Measurements from ENCODE around the gene MGA. TPM values are rescaled to one million over a fixed set of nuclear protein-coding genes. Genes with fewer than 3 reads are reported as not detected.
"Not testable (repeated sequence)": the region's sequence is repeated elsewhere in the genome, so short reads cannot be mapped to it uniquely, and the experiment has no call there.

Gene MGA
- total and polyA plus RNA-seq, 2 experiments from 2014 or later: 23.2 to 48.8 TPM

DNA sequence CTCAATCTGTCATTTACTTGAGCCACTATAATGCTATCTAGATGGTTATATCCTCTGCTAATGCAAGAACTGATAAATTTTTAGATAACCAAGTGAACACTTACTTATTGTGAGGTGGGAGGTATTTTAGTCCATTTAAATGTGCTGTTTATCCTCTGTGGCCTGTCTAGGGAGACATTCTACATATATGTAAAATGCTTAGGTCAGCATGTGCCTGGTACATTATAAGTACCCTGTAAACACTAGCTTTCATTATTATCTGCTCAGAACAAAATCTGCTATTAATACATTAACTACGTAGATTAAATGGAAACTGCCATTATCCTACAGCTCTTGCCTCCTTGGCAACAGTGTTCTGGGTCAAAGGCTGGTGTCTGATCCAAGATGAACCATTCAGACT lies 72.3 kb downstream of the MGA start:
- no peak overlapping the region for H3K27ac ChIP-seq
- no peaks in the 10 kb centered on the region for H3K9me3 ChIP-seq (ENCODE audit: low read depth)
- DNase-seq (ENCODE audit: low read depth in 1 of 2, low spot score in 1 of 2): no peak
- no peaks in the 10 kb centered on the region for H3K27me3 ChIP-seq
- no peak for TF ChIP-seq CTCF (IDR thresholded peaks at IDR 0.05; ENCODE audit: low read depth, low read length)
- no peak overlapping the region for H3K4me3 ChIP-seq
- no peaks in the 10 kb centered on the region for H3K4me1 ChIP-seq (ENCODE audit: low read depth)
- H3K36me3 ChIP-seq: peaks cover 55% of the 10 kb centered on the region

DNA sequence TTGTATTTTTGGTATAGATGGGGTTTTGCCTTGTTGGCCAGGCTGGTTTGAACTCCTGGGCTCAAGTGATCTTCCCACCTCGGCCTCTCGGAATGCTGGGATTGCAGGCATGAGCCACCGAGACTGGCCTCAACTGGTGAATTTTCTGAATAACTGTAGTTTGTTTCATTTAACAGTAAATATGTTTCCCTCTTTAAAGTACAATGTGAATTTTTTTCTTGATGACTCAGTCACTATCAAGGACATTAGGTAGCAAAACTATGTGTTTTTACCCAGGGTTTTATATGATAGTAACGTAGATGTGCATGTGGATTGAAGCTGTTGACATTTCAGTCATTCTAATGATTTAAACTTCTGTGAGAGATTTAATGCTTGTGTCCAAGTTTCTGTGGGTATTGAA lies 73.9 kb downstream of the MGA start:
- DNase-seq (ENCODE audit: low read depth in 1 of 2, low spot score in 1 of 2): no peak
- H3K4me1 ChIP-seq (ENCODE audit: low read depth): no peaks in the 10 kb centered on the region
- no peak for TF ChIP-seq CTCF (IDR thresholded peaks at IDR 0.05; ENCODE audit: low read depth, low read length)
- H3K9me3 ChIP-seq (ENCODE audit: low read depth): no peaks in the 10 kb centered on the region
- H3K27ac ChIP-seq: no peak overlapping the region
- peaks cover 63% of the 10 kb centered on the region for H3K36me3 ChIP-seq
- H3K4me3 ChIP-seq: no peak overlapping the region
- H3K27me3 ChIP-seq: no peaks in the 10 kb centered on the region

DNA sequence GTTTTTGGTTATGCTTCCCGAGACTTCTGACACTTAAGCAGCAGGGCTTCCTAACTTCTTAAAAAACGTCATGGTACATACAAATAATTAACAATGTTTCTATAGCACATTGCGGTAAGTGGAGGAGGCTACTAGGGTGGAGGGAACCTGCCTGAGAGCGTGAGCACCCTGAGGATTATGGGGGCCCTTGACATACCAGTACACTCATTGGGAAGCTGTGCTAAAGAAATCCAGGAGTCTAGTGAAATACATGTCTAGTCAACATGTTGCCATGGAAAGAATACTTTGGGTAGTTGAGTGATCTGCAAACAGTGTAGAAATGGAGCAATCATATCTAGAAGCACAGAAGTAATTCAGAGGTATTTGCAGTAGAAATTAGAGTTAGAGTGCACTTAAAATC lies 74.8 kb downstream of the MGA start:
- H3K36me3 ChIP-seq: peaks cover 58% of the 10 kb centered on the region
- DNase-seq (ENCODE audit: low read depth in 1 of 2, low spot score in 1 of 2): no peak
- no peak for TF ChIP-seq CTCF (IDR thresholded peaks at IDR 0.05; ENCODE audit: low read depth, low read length)
- no peaks in the 10 kb centered on the region for H3K27me3 ChIP-seq
- H3K27ac ChIP-seq: no peak overlapping the region
- H3K4me3 ChIP-seq: no peak overlapping the region
- no peaks in the 10 kb centered on the region for H3K4me1 ChIP-seq (ENCODE audit: low read depth)
- H3K9me3 ChIP-seq (ENCODE audit: low read depth): no peaks in the 10 kb centered on the region

DNA sequence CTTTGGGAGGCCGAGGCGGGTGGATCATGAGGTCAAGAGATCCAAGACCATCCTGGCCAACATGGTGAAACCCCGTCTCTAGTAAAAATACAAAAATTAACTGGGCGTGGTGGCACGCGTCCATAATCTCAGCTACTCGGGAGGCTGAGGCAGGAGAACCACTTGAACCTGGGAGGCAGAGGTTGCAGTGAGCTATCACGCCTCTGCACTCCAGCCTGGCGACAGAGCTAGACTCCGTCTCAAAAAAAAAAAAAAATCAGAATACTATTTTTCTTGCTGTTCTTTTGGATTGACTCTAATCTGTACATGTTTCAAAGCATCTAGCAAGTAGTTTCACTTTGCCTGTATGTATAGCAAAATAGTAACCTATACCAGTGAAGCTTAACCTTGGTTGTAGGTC lies 75.3 kb downstream of the MGA start:
- not testable (repeated sequence) for H3K9me3 ChIP-seq (ENCODE audit: low read depth); H3K4me3 ChIP-seq; DNase-seq (ENCODE audit: low read depth in 1 of 2, low spot score in 1 of 2); H3K27me3 ChIP-seq; H3K4me1 ChIP-seq (ENCODE audit: low read depth); H3K27ac ChIP-seq
- H3K36me3 ChIP-seq: peaks cover 56% of the 10 kb centered on the region

DNA sequence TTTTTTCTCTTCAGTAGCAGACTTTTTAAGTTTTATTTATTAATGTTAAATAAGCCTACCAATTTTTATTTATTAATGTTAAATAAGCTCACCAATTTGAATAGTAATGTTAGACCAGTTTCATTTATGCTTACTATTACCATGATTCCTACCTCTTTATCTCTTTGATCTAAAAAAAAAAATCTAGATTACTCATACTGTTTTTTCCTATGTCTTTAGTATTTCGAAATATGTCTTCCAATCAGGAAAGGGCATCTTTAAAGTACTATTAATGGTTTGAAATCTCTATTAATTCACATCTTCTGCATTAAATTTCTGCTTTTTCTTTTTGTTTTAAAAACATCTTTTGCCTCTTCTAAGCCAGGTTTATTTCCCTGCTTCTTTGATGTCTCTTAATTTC lies 86.6 kb downstream of the MGA start:
- no peak overlapping the region for H3K4me3 ChIP-seq
- no peak for DNase-seq (ENCODE audit: low read depth in 1 of 2, low spot score in 1 of 2)
- no peaks in the 10 kb centered on the region for H3K27me3 ChIP-seq
- H3K9me3 ChIP-seq (ENCODE audit: low read depth): no peaks in the 10 kb centered on the region
- peaks cover 19% of the 10 kb centered on the region for H3K36me3 ChIP-seq
- H3K4me1 ChIP-seq (ENCODE audit: low read depth): no peaks in the 10 kb centered on the region
- no peak overlapping the region for H3K27ac ChIP-seq
- no peak for TF ChIP-seq CTCF (IDR thresholded peaks at IDR 0.05; ENCODE audit: low read depth, low read length)

DNA sequence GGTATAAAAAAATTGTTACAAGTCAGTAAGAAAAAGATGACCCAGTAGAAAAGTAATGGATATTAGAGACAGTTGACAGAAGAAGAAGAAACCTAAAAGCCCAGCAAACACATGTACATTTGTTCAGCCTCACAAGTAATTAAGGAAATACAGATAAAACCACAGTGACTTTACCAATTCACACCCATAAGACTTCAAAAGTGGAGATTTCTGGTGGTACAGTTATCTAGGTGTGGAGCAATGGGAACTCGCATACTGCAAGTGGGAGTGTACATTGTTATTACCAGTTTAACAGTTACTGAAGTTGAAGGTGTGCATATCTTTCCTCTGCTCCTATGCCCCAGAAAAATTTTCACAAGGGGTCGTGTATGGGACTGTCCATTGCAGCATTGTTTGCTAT lies 96.0 kb downstream of the MGA start:
- no peak for DNase-seq (ENCODE audit: low read depth in 1 of 2, low spot score in 1 of 2)
- Histone ChIP-seq H3K36me3 (peaks cover 28% of the 10 kb centered on the region), H3K27ac (no peak overlapping the region), H3K4me3 (no peak overlapping the region), H3K9me3 (ENCODE audit: low read depth) (no peaks in the 10 kb centered on the region), H3K27me3 (no peaks in the 10 kb centered on the region), H3K4me1 (ENCODE audit: low read depth) (no peaks in the 10 kb centered on the region)
- no peak for TF ChIP-seq CTCF (IDR thresholded peaks at IDR 0.05; ENCODE audit: low read depth, low read length)

Data from cardiac muscle cell (in vitro differentiated cells and primary cell).